Activated effector memory CD4-positive, alpha-beta T cell treated with anti-CD3 and anti-CD28 coated beads, Interleukin-2, amount 50 U/mL, for 16 hours (primary cell): ENCODE data around the gene FIGNL1.

Experiments used
- DNase-seq: peaks from one replicate; pipeline ENCODE4 v3.0.0-alpha.2; 2020

The FIGNL1 gene

GRCh38 chr7:50394315-50394714 is 55.8 kb downstream of the FIGNL1 start:
- DNase-seq = no peak
